COLO668 (cell line): ENCODE measurements around the gene ATP4B.

Experiments used
- DNase-seq: peaks from one replicate; lab custom pipeline; 2025; ENCODE audit not compliant: unreplicated experiment; lab: John Stamatoyannopoulos, UW

ATP4B gene

DNA sequence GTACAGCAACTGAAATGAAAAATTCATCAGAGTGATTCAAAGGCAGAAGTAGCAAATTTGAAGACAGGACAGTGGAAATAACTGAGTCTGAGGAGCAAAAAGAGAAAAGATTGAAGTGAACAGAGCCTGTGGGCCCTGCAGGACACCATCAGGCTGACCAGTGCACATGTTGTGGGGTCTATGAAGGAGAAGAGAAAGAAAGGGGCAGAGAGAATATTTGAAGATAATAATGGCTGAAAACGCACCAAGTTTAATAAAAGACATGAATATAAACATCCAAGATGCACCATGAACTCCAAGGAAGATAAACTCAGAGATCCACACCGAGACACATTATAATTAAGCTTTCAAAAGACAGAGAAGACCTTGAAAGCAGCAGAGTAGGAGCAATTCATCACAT, 15.4 kb downstream of the ATP4B start:
- no peak for DNase-seq

DNA sequence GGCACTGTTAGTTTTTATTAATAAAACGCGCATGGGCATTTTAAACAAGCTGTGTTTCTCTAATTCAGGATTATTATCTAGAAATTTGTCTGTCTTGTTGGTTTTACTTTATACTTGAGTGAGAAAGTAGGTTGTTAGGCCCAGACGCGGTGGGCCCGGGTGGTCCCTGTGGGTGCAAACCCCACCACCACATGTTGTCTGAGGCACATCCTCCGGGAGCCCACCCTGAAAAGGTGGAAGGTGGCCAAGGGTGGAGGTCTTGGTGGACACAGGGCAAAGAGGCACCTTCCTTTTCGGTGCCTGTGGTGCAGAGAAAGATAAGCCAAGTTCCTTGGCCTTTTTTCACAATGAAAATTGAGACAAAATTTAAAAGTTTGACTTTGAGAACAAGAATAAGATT, 16.6 kb downstream of the ATP4B start:
- DNase-seq: no peak

DNA sequence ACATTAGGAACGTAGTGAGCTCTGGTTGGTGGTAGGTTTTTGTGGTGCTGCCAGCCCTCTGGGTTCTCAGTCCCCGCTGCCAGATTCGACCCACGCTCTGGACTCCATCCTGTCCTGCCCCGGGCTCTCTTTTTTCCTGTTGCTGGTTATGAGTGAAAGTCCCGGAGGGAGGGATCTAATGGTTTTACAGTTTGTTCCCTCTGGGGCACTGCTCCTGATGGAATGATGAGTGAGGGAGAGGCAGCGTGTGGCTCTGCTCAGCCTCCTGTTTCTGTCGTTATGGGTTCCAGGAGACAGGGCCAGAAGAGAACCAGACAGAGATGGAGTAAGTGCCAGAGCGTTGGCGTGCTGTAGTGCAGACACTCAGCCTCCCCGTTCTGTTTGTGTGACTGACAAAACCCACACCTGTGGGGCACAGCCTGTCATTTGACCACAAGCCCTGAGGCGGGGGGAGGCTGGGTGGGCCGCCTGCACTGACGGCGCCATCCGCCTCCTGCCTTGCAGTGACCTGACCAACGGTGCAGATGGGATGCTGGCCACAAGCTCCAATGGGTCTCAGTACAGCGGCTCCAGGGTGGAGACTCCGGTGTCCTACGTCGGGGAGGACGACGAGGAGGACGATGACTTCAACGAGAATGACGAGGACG, 18.3 kb downstream of the ATP4B start:
- DNase-seq: no peak

DNA sequence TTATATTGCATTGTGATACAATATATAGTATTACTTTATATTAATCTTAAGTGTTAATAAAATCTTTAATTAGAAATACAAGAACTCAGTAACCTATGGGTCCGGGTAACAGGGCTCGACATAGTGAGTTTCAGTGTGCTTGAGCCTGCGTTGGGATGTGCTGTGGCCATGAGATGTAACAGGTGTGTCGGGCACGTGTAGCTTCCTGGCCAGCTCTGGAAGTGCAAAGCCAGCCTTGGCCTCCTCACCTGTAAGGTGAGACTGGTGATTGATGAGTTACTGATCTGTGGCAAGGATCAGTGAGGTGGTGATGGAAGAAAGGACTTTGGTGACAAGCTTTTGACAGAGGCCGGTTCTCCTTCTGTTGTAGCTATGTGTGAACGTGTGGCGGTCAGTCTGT, 19.2 kb downstream of the ATP4B start:
- DNase-seq: no peak

DNA sequence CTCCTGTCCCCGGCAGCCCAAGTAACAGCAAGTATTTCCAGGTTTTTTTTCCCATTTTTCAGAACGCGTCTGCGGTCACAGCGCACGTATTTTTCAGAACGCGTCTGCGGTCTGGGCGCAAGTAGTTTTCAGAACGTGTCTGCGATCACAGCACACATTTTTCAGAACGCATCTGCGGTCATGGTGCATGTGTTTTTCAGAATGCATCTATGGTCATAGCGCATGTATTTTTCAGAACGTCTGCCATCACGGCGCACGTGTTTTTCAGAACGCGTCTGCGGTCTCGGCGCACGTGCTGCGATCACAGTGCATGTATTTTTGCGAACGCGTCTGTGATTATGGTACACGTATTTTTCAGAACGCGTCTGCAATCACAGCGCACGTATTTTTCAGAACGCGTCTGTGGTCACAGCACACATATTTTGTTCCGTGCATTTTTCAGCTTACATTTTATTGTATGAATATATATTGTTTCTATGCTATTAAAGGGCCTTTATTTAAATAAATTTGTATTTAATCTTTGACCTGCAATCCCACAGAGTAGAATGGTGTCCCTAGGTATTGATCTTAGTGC, 19.7 kb downstream of the ATP4B start:
- no peak for DNase-seq

DNA sequence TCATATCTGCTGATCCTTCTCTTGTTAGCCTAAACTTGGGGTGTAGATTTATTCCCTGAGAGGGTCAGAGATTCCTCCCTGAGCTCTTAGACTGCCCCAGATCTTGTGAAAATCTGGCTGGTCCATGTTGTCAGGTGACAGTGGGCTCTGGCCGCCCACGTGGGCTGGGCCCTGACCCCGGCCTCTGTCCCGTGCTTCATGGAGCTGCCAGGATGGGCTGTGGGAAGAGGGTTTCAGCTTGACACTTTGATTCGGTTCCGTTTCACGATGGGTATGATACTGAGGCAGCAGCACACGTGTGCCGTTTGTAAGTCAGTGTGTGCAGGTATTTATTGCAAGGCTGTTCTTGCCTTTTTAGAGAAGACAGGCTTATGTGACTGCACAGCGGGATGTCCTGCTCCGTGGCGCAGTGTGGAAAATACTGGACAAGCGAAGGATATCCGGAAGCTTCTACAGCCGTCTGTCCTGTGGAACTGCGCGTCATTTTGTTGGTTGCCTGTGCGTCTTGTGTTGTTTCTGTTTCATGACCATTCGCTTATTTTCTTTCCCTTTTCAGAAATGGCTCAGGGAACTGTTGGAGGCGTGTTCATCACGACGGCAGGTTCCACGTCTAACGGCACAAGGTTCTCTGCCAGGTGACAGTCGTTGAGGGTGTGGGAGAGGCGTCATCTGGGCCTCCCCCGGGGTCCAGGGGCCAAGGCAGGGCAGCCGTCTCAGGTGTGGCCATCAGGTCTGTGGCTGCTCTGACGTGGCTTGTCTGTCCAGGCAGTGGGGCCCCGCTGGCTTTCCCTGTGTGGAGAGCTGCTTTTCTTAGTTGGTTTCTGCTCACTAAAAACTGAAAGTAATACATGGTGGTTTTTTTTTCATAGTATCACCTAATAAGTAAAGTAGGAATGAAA, 20.5 kb downstream of the ATP4B start:
- DNase-seq: no peak

DNA sequence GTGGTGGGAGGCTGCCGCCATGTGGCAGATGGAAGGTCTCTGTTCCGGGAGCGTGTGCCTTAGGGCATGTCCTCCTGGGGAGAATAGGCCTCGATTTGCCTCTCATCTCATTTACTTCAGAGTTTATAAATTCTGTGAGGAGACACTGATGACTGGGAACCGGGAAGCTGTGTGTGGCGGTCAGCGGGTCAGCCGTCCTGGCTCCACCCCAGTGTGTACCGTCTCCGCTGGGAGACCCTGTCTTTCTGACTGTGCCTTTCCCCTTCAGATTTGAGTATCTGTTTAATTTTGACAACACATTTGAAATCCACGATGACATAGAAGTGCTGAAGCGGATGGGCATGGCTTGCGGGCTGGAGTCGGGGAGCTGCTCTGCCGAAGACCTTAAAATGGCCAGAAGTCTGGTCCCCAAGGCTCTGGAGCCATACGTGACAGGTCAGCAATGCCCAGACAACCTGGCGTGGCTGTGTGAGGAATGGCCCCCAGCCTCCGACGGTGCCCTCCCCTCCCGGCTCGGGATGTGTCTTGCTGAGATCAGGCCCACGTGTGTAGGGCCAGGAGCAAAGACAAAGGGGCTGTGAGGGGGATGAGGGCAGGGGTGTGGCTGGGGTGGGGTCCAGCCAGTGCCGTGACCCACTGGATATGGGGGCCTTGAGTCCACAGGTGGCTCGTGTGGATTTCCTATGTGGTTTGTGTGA, 21.6 kb downstream of the ATP4B start:
- DNase-seq: no peak

DNA sequence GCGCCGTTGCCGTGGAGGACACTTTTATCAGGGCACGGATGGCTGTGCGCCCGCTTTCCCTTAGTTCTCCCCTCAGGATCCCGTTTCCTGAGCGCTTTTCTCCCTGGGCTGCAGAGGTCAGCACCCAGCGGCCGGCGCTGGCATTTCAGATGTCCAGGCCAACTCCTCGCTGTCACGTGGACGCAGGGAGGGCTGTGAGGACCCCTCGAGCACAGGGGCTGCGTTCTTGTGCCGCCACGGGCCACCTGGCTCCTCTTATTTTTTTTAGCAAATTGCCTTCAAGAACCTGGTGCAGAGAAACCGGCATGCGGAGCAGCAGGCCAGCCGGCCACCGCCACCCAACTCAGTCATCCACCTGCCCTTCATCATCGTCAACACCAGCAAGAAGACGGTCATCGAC, 22.3 kb downstream of the ATP4B start:
- DNase-seq: no peak

DNA sequence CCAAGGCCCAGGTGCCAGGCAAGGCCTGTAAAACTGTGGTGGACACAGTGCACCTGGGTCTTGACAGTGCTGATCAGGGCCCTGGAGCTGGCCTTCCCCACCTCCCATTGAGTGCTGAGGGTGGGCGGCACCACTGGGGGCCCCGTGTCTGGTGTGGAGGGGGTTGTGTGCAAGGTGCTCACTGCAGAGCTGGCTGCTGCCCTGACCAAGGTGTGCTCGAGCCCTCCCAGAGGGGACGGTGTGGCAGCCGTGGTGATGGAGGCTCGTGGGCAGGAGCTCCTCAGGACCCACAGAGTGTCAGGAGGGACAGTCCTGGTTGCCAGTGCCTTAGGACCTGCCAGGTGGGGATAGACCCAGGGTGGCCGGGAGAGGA, 23.0 kb downstream of the ATP4B start:
- DNase-seq: no peak

DNA sequence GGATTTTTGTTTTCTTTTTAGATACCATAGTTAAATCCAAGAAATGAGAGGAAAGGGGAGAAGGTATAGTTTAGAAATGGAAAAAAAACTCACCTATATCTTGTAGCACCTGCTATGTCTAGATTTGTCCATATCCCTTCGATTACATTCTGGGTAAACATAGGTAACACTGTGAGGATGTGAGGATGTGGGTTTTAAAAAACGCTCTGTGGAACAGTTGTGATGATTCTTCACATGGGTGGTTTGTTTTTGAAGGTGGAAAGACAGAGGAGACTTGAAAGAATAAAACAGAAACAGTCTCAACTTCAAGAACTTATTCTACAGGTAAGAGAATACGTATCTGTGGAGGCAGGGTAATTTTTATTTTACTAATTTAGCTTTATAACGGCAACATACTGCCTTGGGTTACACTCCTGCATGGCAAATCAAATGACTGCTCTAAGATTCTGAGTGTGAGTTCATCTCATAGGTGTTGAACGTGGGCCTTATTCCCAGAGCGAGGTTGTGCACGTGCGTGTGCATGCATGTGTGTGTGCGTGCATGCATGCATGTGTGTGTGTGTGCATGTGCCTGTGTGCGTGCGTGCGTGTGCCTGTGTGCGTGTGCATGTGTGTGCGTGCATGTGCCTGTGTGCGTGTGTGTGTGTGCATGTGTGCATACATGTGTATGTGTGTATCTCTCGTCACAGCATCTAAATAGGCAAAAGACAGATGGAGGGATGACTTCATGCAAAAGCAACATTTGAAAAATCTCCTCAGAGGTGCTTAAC, 23.5 kb downstream of the ATP4B start:
- no peak for DNase-seq

DNA sequence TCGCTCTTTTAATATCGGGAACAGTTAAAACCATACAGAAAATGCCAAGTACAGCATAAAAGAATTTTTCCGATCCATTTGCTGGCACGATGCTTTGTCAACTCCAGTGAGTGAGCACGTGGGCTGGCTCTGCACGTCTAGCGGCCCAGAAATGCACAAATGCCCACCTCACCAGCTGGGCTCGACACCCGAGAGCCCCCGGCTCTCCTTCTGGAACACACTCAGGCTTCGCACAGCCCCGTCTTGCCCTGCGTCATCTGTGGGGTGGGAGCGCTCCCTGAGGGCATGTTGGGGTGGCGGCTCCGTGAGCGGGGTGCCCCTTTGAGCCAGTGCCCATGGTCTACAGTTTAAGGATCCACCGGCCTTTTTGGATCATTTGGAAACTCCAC, 24.5 kb downstream of the ATP4B start:
- DNase-seq: no peak

DNA sequence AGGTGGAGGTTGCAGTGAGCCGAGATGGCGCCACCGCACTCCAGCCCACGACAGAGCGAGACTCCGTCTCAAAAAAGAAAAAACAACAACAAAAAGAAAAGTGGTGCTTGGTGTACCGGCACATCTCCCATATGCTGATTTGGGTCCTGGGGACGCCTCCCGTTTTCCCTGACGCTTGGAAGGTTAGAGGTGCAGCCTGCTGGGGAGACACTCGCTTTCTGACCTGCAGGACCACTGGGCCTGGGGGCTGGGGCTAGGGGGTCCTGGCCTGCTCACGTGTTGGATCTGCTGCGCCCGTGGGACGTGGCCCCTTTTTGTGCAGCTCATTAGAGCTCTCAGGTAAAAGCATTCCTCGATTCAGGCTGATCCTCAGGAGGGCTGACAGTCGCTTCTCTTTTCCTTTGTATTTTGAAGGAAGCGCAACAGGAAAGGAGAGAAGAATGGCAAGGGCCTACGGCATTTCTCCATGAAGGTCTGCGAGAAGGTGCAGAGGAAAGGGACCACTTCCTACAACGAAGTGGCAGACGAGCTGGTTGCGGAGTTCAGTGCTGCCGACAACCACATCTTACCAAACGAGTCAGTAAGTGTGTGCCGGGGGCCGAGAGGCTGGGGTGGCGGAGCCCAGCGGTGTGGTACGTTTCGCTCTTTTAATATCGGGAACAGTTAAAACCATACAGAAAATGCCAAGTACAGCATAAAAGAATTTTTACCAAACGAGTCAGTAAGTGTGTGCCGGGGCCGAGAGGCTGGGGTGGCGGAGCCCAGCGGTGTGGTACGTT, 25.1 kb downstream of the ATP4B start:
- no peak for DNase-seq

DNA sequence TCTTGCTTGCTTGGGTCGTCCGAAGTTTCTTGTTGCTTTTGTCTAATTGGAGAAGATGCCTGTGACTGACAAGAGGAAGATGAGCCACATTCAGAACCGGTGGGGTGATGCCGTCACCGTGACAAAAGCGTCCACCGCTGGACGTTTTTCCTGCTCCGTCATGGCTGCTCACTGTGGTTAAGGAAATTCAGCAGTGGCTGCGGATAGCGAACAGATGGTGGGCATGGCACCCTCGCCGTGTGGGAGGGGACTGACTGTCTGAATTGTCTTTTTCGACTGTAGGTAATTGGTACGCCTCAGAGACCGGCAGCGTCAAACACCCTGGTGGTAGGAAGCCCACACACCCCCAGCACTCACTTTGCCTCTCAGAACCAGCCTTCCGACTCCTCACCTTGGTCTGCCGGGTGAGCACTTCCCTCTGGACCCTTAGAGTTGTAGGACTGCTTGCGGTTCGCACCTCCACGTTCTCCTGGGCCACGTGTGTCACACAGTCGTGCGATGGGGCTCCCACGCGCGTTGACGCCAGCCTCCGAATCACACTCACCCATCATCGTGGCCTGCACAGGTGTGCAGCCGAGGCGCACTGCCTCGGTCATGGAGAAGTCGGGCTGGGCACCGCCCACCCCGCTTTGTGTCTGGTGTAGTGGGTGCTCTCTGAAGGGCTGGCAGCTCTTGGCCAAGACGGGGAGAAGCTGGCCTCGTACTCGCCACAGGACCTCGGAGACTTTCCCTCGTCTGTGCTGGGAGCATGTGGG, 26.5 kb downstream of the ATP4B start:
- DNase-seq: no peak

DNA sequence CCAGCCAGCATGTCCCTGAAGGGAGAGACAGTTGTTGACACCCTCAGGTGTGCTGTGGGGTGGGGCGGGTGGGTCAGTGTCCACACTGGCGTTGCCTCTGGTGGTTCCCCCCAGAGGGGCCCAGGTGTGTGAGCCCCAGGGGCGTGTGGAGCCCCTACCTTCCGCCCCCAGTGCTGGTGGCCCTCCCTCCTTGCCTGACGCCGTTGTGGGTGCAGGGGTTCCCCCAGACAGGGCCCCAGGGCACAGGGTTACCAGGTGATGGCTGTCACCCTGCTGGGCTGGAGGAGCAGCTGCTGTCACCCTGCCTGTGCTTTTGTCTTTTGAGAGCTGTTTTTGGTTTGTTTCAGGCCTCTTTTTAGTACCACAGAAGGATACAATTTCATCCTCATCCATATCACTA, 27.2 kb downstream of the ATP4B start:
- DNase-seq: peak; percentile 53

DNA sequence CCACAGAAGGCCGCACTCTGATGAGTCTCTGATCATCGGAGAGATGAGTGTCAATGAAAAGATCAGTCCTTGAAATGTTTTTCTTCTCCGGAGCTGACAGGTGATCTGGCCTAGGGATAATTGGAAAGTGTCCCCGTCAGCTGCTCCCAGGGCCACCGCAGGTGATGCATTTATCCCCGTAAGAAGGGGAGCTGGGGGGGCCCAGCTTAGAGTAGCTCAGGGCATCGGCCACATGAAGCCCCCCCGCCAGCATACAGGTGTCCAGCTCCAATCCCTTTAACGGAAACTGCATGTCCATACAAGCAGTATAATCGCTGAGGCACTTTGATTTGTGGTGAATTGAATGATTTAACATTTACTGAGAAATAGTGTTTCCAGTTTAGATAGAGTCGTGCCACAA, 27.7 kb downstream of the ATP4B start:
- peak; percentile 51 for DNase-seq

DNA sequence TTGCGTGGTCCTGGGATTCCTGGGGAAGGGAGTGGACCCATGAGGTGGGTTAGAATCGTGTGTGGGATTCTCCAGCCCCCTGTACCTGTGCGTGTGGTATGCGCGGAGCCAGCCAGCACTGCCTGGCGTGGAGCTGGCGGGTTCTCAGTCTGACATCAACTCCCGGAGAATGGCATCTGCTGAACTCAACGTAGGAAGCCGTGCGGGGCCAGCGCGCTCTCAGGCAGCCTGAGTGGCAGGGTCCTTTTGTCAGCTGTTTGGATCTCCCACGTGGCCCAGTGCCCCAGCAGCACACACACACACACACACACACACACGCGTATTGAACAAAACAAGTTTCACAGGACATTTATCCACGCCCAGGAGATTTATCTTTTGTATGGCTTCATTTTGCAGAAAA, 28.1 kb downstream of the ATP4B start:
- peak; percentile 53 for DNase-seq

DNA sequence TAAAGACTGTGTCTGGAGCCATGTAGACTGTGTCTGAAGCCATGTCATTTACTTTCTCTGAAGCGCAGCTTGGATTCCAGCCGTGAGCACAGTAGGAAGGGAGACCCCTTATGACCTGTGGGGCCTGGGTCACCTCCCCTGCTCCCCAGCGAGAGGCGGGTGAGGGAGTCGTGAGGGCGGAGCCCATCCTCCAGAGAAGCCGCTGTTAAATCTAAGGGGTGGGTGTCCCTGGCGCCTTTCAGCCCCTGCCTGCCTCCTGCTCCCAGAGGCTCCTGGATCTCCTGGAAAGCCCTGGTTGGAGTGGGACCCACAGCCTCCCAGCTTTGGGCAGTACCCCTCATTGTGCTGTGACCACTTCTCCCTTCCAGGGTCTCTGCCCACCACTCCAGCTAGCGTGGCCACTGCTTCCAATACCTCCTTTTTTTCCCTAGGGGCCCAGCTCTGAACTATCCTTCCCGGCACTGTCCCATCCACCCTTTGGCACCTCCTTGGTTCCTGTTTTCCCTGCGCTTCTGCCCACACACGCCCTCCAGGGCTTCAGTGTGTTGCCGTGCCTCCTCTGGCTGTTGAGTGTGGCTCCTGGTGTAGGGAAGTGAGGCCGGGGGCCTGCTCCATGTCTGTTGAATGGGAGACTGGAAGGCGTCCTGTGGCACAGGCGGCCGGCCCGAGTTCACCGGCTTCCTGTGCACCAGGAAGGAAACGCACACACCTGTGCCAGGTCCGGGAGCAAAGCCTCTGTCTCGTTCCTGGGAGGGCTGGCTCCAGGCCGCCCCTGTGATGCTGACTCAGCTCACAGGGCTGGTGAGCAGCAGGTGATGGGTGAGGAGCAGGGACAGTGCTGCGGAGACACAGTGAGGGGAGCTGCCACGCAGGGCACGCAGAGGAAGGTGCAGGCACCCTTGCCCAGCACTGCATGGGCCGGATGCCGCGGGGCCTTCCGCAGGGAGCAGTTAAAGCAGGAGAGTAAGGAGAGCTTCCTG, 29.4 kb downstream of the ATP4B start:
- DNase-seq: peak; percentile 35

DNA sequence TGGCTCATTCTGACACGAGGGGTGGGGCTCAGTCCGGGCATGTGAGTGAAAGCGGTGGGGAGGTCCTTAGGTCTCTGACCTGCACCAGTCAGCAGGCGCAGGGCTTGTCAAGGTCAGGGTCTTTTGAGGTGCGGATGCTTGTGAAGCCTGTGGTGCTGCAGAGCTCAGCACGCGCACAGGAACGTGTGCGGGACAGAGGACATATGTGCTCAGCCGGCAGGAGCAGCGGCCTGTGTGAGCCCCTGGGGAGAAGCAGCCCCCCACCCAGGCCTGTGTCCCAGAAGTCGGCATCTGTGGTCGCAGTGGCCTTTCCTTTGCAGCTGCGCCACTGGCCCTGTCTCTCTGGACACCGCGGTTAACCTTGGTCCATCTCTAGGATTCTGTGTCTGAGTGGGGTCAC, 30.9 kb downstream of the ATP4B start:
- DNase-seq: no peak
